Measurements from ENCODE around the gene RUSF1.
"Not testable (repeated sequence)": the region's sequence is repeated elsewhere in the genome, so short reads cannot be mapped to it uniquely, and the experiment has no call there.

The RUSF1 gene

GRCh38 chr16:31513884-31514283, 5.7 kb upstream of the RUSF1 start:
- no peak for DNase-seq

- no peak for DNase-seq
Measured at GRCh38 chr16:31513126-31513525, 4.9 kb upstream of the RUSF1 start.

- no peak for DNase-seq
Measured at GRCh38 chr16:31508706-31509195, 560 bp upstream of the RUSF1 start.

- DNase-seq = no peak
Measured at GRCh38 chr16:31507617-31507928, 618 bp downstream of the RUSF1 start.

GRCh38 chr16:31505483-31505882, 2.7 kb downstream of the RUSF1 start:
- DNase-seq = no peak

- no peak for DNase-seq
Measured at GRCh38 chr16:31504159-31504558, 4.0 kb downstream of the RUSF1 start.

GRCh38 chr16:31503555-31503954, 4.6 kb downstream of the RUSF1 start:
- DNase-seq = not testable (repeated sequence)

GRCh38 chr16:31502981-31503380, 5.2 kb downstream of the RUSF1 start:
- no peak for DNase-seq

- no peak for DNase-seq
Measured at GRCh38 chr16:31501966-31502348, 6.2 kb downstream of the RUSF1 start.

- DNase-seq = no peak
Measured at GRCh38 chr16:31501226-31501965, 6.8 kb downstream of the RUSF1 start.

- DNase-seq = no peak
Measured at GRCh38 chr16:31499928-31500327, 8.3 kb downstream of the RUSF1 start.

GRCh38 chr16:31498493-31498892, 9.7 kb downstream of the RUSF1 start:
- DNase-seq = no peak

- no peak for DNase-seq
Measured at GRCh38 chr16:31496670-31497069, 11.5 kb downstream of the RUSF1 start.

- no peak for DNase-seq
Measured at GRCh38 chr16:31493506-31494125, 14.6 kb downstream of the RUSF1 start.

GRCh38 chr16:31491778-31492418, 16.3 kb downstream of the RUSF1 start:
- no peak for DNase-seq

- no peak for DNase-seq
Measured at GRCh38 chr16:31489616-31490584, 18.3 kb downstream of the RUSF1 start.

- DNase-seq = no peak
Measured at GRCh38 chr16:31489298-31489564, 19.0 kb downstream of the RUSF1 start.

GRCh38 chr16:31488468-31489297, 19.5 kb downstream of the RUSF1 start:
- DNase-seq = no peak

- no peak for DNase-seq
Measured at GRCh38 chr16:31487720-31488467, 20.3 kb downstream of the RUSF1 start.

- no peak for DNase-seq
Measured at GRCh38 chr16:31487071-31487719, 21.0 kb downstream of the RUSF1 start.

- no peak for DNase-seq
Measured at GRCh38 chr16:31486045-31486444, 22.1 kb downstream of the RUSF1 start.
